EL (cell line): Measurements from ENCODE around the gene TSHZ2.

Experiments used
- DNase-seq: peaks from one replicate; pipeline ENCODE4 v3.0.0-alpha.2; 2016

The TSHZ2 gene

DNA sequence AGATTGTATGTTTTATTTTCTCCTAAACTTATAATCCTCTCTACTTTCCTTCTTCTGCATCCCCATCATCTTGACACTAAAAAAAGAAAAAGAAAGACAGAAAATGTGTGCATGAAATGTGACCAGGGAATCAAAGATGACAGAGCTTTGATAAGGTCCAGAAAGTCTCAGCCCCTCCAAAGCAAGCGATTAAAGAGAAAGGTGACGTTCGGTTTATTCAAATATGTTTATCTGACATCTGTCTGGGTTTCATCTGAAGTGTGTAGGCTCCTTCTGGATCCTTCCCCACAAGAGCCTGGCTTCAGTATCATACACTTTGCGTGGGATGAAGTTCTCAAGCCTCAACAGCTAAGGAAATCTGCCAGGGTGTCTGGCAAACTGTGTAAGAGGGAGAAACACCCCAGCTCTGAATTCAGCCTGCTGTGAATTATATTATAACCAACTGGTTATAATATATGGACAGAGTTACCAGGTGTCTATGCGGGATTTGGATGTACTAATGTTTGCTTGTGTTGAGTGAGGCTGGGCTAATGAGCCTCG is 358.5 kb downstream of the TSHZ2 start:
- no peak for DNase-seq

DNA sequence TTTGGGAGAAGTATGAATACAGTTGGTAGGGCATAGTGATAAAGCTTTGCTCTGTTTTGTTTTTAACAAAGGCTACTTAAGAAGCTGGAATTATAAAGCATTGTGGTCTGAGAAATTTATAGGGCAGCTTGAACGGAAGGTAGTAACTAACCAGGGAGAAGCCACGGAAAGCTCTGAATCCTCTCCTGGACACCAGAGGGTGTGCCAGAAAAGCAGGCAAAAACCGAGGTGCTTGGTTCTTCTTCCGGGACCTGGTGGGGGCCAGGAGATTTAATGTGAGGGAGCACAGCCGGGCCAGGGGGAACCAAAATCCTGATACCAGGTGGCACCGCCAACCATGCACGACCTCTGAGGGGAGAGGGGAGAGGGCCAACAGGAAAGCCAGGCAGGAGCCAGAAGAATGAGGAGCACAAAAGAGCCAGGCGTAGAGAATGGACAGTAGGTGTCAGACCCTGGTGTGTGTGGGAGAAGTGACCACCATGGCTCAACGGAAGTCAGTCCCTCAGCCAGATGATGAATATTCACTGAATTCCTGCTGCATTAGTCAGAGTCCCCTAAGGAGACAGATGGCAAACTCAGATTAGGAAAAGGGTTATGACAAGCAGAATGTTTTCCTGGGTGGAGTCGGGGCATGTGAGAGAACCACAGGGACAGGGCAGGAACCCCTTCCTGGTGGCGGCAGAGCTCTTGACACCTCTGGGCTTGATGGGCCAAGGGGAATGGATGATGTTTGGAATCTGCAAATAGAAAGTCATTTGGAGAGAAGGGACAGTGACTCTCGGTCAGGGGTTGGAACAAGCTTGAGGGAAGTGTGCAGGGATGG is 359.2 kb downstream of the TSHZ2 start:
- peak; percentile 69 for DNase-seq

DNA sequence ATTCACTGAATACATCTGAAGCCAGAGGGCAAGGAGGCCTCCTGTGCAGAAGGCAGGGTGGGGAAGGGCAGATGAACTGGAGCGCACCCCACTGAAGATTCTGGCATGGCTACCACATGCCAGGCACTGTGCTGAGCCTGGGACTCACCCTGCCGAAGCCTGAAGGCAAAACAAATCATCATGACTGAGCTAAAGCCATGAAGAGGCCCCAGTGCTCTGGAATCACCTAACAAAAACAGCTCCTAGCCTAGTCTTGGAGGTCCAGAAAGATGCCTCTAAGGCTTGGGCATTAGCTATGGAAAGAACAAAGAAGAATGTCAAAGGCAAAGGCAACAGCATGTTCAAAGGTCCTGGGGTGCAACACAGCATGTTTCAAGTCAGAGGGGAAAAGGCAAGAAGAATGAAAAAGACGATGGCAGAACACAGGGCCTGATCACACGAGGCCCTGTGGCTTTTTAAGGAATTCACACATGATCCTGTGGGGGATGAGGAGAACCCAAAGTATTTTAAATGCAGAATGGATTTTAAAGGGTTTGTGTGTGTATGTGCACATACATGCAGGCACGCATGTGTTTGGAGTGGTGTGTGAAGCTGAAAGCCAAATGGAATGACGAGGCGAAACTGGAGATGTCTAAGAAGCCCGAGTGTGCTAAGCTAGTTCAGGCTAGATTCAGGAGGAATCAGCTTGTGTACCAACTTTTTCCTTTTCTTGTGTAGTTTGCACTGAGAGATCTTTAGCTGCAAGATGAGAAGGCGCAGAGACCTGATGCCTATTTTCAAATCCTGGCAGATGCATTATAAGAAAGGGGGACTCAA is 360.1 kb downstream of the TSHZ2 start:
- no peak for DNase-seq

DNA sequence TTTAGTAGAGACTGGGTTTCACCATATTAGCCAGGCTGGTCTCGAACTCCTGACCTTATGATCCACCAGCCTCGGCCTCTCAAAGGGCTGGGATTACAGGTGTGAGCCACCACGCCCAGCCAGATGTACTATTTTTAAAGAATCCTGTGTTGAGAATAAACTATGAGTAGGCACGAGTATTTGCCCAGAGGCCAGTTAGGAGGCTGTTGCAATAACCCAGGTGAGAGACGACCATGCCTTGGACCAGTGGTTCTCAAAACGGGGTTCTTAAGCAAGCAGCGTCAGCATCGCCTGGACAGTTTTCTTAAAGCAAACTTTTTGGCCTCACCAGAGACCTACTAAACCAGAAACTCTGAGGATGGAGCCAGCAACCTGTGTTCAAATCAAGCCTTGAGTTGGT is 362.7 kb downstream of the TSHZ2 start:
- no peak for DNase-seq

DNA sequence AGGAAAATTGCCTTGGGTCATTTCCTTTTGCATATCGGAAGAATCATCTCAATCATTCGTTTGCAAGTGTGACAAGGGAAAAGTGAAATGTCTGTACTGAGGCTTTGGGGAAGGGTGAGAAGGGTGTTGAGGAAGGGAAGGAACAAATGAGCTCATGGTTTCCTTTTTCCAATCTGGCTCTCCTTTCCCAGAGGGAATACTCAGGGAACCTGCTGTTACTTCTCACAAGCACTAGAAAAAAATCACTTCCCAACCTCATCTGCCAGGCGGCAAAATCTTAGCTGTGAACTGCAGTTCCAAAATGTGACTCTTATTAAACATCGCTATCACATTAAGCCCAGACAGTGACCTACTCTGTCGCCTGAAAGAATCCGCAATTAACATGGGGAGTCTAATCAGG is 363.4 kb downstream of the TSHZ2 start:
- DNase-seq = no peak

DNA sequence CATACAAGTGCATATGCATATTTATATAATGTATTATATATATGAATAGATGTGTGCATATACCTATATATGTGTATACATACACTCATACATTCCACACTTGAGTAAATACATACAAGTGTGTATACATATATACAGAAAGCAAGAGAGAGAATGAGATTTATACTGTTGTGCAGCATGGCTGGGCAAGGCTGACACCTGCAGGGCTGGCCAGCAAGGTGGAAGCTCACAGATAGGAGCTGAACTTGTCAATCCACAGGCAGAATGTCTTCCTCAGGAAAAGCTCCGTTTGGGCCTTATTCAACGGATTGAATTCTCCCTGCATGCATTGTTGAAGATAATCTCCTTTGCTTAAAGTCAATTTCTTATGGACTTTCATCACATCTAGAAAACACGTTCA is 364.7 kb downstream of the TSHZ2 start:
- no peak for DNase-seq

DNA sequence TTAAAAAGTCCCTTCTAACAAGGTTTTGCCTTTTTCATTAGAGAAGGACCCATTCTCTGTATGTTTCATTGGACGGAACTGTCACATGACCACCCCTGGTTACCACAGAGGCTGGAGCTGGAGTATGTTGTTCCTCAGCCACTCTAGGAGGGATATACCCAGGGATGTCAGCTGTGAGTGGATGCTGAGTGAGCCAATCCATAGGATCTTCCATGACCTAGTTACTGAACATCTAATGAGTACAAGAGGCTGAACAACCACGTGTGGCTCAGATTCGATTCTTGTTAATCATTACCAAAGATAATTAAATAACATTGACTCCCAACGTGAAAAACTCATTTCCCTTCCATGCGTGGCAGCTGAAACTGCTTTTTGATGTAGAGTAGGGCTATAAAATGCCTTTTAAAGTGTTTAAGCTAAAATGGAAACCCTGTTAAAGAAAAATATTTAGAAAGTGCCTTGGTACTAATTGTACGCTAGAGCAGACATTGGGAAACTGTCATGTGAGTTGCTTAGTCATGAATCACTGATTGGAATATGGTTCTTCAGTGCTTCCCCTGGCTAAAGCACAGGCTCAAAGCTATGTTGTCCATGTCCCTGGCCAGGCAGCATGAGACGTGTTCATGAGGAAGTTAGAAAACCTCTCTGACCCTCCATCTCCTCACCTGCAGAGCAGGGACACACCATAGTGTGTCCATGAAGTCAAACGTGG is 365.4 kb downstream of the TSHZ2 start:
- DNase-seq = no peak

DNA sequence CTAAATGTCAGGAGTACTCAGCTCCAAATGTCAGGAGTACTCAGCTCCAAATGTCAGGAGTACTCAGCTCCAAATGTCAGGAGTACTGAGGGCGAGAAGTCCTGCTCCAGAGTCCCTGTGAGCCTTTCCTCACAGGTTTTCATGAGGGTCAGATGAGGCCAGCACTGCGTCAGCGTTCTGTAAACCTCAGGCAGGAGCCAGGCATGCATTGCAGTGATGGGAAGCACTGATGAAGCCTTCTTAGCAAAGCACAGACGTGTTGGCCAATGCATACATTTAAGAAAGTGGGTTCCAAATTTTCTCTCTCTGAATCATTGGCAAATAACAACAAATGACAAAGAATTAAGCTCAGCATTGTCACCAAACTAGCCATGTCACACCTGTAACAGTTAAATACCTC is 366.6 kb downstream of the TSHZ2 start:
- DNase-seq = no peak

DNA sequence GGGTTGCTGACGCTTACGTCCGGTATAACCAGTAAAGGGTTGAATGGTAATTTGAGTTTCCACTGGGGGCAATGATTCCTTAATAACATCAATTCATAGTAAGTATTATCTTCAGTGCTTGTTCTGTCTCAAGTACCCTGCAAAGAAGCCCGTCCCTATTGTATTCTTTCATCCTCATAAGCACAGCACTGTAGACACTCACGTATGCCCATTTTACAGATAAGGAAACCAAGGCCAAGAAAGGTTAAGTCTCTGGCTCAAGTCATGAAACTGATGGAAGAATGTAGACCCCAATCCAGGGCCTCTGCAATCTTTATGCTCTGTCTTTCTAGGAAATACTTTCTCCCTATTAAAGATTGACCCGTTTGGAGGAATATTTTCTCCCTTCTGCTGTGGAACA is 370.3 kb downstream of the TSHZ2 start:
- DNase-seq = no peak

DNA sequence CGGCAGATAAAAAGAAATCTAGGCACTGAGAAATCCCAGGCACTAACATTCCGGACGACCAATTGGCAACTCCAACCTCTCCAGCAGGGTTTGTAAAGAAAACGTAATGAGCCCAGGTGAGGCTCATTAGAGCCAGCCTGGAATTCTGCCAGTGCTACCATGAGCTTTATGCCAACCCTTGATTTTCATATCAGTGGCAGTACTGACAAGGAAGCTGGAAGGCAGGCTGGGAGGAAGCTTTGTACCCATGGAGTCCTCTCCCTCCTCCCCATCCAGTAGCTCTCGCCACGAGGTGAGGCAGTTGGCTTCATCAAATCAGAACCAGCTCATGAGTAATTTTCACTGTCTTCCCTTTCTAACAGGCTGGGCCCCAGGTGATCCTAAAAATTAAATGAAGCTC is 371.3 kb downstream of the TSHZ2 start:
- DNase-seq = no peak

DNA sequence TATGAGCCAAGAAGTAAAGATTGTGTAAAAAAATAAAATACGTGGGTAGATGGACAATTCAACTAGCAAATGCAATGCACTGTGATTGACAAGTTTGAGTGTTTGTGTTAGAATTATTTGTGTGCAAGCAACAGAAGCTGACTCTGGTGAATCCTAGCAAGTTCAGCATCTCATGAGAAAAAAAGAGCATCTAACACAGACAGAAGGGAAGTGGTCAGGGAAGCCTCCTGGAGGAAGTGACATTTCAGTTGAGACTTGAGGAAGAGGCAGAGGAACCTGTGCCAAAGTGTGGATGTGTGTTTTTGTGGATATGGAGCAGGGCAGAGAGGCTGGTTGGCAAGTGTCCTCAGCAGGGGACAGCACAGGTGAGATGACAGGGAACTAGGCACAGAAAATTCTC is 372.7 kb downstream of the TSHZ2 start:
- DNase-seq = no peak

DNA sequence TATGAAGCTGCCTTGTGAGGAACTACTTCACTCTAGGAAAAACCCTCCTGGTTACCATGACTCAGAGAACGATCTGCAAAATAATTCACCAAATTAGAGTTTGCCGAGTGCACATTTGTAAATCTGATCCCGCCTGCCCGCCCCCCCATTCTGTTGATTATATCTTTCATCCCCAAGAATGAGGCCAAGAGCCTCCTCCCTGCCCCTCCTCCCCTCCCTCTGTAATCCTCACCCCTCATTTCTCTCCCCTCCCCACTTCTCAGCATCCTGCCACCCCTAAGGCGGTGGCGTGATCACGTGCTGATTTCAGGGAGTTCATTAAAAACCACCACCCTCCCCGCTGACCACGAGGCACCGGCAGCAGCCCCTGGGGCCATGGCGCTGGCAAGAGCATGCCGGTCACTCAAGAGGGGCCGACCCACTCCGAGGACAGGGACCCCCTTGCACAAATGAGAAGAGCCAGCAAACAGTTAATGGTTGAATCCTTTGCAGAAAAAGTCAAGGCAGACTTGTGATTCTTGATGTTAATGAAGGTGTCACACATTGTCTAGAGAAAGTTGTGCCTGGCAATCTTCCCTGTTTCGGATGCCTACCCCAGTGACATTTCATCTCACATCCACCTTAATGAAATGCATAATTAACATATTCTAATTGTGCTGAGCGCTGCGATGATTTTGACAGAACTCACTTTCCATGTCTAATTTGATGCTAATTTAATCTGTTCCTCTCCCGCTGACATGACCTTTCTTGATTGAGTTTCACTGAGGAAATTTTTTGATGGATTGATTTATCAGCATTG is 373.6 kb downstream of the TSHZ2 start:
- no peak for DNase-seq

DNA sequence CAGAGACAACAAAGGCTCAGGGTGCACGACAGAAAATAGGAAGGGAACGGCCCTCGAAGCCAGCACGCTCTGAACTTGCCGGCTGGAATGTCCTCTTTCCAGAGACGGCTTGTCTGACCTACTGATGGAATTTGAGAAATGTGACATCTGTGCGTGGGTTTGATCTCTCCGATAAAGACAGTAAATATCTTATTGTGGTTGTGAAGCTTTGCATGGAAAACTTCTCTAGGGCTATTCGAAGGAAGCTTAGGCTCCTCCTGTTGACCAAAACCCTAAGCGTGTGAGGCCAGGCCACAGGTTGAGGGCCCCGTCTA is 374.1 kb downstream of the TSHZ2 start:
- DNase-seq = no peak

DNA sequence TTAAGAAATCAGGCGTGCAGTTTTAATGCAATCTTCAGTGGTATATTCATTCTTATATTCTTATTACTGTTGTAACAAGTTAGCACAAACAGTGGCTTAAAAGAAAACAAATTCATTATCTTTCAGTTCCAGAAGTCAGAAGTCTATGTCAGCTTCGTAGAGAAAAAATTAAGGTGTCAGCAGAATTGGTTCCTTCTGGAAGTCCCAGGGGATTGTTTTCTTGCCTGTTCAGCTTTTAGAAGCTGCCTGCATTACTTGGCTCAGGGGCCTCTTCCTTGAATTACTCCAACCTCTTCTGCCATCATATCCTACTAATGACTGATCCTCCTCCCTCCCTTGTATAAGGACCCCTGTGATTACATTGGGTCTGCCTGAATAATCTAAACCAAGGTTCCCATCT is 377.6 kb downstream of the TSHZ2 start:
- no peak for DNase-seq

DNA sequence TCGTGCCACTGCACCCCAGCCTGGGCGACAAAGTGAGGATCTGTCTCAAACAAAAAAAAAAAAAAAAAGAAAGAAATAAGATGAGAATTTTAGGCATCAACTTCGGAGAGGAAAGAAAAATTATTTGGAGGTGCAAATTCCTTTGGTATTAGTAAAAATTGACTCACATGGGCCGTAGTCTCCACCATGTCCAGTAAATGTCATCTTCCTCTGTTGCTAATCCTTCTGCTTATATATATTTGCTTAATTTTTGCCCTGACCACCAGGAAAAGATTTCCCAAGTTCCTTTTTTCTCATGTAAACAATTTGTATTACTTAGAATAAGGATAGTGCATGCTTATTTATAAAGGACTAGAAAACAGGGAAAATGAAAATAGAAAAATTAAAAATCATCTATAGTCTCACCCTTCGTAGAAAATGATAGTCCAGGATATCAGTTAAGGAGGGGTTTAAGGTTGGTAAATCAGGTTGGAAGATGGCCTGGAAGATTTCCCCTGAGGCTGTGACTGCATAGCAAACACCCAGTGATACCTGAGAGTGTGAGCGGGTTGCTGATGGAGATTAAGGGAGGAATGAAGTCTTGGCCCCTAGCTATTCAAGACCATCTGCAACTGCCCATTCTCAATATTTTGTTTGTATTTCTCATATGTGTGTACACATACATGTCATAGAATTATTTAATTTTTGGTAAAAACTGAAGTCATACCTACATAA is 380.7 kb downstream of the TSHZ2 start:
- no peak for DNase-seq

DNA sequence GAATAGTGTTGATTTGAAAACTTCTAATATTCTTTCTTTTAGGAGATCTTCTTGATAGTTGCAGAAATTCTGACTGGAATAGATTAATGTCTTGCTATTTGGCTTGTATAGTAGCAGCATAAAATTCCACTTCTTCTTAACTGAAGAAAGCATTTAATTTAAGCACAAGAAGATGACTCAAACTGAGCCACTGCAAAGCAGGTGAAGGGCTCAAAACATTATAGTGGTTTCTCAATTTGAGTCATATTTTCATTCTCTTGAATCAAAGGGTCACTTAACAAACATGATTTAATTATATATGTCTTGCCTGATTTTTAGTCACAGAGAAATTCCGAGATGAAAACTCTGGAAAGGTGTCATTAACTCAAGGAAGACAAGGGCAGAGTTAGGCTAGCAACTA is 382.2 kb downstream of the TSHZ2 start:
- no peak for DNase-seq

DNA sequence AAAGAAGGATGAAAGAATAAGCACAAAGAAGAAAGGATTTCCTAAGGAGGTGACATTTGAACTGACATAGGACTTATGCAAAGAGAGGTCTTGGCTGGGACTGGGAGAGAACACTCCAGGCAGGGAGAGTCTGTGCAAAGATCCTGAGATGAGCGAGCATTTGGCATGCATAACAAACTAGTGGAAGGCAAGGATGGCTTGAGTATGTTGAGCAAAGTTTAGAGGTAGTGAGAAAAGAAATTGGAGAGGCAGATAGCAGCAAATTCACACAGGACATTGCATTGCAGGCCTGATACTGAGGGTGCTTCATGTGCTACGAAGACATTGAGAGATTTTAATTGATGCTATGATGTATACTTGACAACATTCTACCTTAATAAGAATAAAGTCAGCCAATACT is 383.6 kb downstream of the TSHZ2 start:
- no peak for DNase-seq

DNA sequence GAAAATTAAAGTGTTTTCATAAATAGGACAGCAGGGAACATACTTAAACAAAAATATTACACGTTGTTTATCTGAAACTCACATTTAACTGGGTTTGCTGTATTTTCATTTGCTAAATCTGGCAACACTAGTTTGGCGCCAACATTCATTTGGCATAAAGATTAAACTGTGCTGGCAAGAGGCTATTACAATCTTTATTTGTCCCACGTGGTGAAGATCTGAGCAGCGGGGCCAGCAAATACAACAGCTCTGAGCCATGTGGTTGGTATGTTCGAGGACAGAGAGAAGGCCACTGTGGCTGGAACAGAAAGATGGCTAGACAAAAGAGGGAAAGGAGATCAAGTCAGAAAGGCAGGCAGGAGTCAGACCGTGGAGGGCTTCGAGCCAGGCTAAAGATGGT is 387.3 kb downstream of the TSHZ2 start:
- no peak for DNase-seq

DNA sequence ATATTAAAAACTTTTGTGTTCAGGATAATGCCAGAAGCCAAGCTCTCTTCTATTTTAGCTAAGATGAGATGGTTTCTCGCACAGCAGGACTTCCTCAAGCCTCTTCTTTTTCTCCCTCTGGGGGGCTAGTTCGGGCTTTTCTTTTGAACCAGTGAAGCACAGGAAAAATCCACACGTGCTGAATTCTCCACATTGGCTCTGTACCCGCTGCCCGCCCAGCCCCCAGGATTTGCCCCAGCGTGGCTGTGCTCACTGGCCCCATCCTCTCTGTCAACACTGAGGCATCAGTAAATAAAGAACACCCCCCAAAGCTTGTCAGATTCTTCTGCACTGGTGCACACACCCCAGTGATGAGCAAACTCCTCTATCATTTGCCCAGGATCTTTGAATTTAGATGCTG is 388.7 kb downstream of the TSHZ2 start:
- no peak for DNase-seq

DNA sequence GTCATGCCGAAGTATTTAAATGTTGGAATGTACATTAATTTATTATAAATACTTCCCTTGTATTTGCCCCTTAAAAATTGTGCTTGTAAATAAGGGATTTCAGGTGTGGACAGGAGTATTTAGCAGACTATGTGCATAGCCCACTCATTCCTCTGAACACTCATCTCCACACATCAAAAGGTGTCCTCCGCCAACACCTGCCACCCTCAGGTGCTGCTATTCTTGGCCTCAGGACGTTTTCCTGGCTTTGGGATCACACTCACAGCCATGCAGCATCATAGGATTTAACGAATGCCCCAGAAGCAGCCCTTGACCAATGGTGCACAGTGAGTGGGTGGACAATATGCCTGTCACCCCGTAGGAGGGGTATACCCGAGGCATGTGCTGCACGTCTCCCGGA is 390.6 kb downstream of the TSHZ2 start:
- DNase-seq = no peak

DNA sequence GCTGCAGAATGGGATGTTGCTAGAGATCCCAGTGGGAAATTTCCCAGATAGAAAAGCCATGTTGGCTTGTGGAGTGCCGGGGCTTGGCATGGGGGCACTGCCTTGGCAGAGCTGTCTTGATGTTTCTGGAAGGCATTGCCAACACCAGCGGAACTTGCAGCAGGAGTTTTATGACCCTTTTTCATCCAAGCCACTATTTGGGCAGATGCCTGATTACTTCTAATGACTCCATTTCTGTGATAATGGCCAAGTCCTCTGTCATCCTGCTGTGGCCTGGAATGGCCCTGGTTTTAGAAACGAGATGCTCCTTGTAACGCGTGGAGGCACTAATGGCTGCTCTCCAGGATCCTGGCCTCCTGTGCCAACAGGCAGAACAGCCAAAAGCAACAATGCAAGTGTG is 392.5 kb downstream of the TSHZ2 start:
- no peak for DNase-seq

DNA sequence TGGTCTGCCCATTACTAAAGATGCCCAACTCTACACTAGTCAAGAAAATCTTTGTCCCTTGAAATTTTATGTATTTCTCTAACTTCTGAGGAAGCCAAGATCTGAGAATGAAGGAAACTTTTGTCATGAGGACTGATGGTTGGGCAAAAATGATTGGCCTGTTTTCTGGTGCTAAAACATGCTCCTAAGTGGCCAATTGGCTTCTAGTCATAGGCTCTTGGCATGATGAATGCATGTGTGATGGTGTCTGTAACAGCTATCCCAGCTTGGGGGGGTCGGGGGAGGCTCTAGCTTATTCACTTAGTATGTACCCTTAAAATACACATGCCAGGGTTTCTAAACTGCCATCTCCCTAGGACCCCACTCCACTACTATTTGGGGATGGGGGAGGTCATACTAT is 392.9 kb downstream of the TSHZ2 start:
- DNase-seq = no peak
